PC-9 (cell line): Measurements from ENCODE around the gene APBA1.

Source experiments
- EZH2 ChIP-seq: fragments of 200-600 bp; sonication (generic); IDR thresholded peaks from 2 replicates; pipeline ENCODE4 v1.8.0; 2017; ENCODE audit warnings: antibody characterized with exemption, low read depth
- TF ChIP-seq, protein P1 (sequence below): fragments of 200-600 bp; sonication (generic); conservative IDR thresholded peaks from 2 replicates; pipeline ENCODE4 v1.6.1; 2017; ENCODE audit warnings: mixed run types, antibody characterized with exemption, mild to moderate bottlenecking, moderate library complexity

DNA sequence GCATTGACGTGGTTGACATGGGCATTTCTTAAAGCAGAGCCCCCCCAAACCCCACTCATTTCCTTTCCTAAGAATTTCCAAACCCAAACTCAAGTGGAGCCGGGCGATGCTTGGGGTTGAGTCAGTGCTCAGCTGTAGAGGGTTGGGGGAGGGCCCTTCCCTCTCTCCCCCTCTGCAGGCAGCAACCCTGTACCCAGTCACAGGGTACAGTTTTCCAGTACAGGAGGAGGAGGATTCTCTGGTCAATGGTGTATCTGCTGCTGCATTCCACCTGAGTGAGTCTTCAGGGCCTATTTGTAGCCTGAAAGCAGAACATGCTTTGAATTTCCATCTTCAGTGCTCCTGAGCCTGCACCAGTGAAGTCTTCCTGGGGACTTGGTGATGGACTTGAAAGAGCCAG is 291.4 kb downstream of the APBA1 start:
- TF ChIP-seq, protein P1, sequence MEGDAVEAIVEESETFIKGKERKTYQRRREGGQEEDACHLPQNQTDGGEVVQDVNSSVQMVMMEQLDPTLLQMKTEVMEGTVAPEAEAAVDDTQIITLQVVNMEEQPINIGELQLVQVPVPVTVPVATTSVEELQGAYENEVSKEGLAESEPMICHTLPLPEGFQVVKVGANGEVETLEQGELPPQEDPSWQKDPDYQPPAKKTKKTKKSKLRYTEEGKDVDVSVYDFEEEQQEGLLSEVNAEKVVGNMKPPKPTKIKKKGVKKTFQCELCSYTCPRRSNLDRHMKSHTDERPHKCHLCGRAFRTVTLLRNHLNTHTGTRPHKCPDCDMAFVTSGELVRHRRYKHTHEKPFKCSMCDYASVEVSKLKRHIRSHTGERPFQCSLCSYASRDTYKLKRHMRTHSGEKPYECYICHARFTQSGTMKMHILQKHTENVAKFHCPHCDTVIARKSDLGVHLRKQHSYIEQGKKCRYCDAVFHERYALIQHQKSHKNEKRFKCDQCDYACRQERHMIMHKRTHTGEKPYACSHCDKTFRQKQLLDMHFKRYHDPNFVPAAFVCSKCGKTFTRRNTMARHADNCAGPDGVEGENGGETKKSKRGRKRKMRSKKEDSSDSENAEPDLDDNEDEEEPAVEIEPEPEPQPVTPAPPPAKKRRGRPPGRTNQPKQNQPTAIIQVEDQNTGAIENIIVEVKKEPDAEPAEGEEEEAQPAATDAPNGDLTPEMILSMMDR, result no peak
- no peak for TF ChIP-seq EZH2
